ENCODE measurements around the gene FAM78B.

FAM78B gene

GRCh38 chr1:166166698-166167571 lies at the start of gene FAM78B:
FAM78B (minus strand) TSS chr1:166167001; CDS start chr1:166166248, 753 bp downstream.
- Histone ChIP-seq H3K9ac (ENCODE audit: low read depth, low read length) (no peak within 1 kb of the TSS), H3K36me3 (ENCODE audit: control insufficient read depth, insufficient read depth, low read length) (no peaks in the 10 kb centered on the region), H3K27ac (ENCODE audit: low read depth, low read length) (no peak within 1 kb of the TSS), H3K27me3 (ENCODE audit: control insufficient read depth, insufficient read depth, low read length) (peaks cover 54% of the 10 kb centered on the region), H3K4me3 (ENCODE audit: low read depth, low read length) (peak within 1 kb of the TSS; percentile 64), H3K9me3 (ENCODE audit: control insufficient read depth, insufficient read depth, low read length) (no peaks in the 10 kb centered on the region), H3K4me1 (ENCODE audit: control insufficient read depth, insufficient read depth, low read length) (peaks cover 31% of the 10 kb centered on the region)

- H3K36me3 ChIP-seq (ENCODE audit: control insufficient read depth, insufficient read depth, low read length) = no peaks in the 10 kb centered on the region
- no peaks in the 10 kb centered on the region for H3K9me3 ChIP-seq (ENCODE audit: control insufficient read depth, insufficient read depth, low read length)
- H3K9ac ChIP-seq (ENCODE audit: low read depth, low read length) = no peak overlapping the region
- H3K27ac ChIP-seq (ENCODE audit: low read depth, low read length) = no peak overlapping the region
- H3K4me1 ChIP-seq (ENCODE audit: control insufficient read depth, insufficient read depth, low read length) = no peaks in the 10 kb centered on the region; the same call in 1 of the 2 replicates
- no peaks in the 10 kb centered on the region for H3K27me3 ChIP-seq (ENCODE audit: control insufficient read depth, insufficient read depth, low read length)
- no peak overlapping the region for H3K4me3 ChIP-seq (ENCODE audit: low read depth, low read length)
These were observed 35.7 kb upstream of the FAM78B start for GRCh38 chr1:166202546-166202945.

- no peaks in the 10 kb centered on the region; the same call in 1 of the 2 replicates for H3K4me1 ChIP-seq (ENCODE audit: control insufficient read depth, insufficient read depth, low read length)
- no peak overlapping the region for H3K4me3 ChIP-seq (ENCODE audit: low read depth, low read length)
- H3K9ac ChIP-seq (ENCODE audit: low read depth, low read length) = no peak overlapping the region
- H3K27ac ChIP-seq (ENCODE audit: low read depth, low read length) = no peak overlapping the region
- H3K36me3 ChIP-seq (ENCODE audit: control insufficient read depth, insufficient read depth, low read length) = no peaks in the 10 kb centered on the region
- no peaks in the 10 kb centered on the region for H3K27me3 ChIP-seq (ENCODE audit: control insufficient read depth, insufficient read depth, low read length)
- H3K9me3 ChIP-seq (ENCODE audit: control insufficient read depth, insufficient read depth, low read length) = no peaks in the 10 kb centered on the region
These were observed 33.9 kb upstream of the FAM78B start for GRCh38 chr1:166200743-166201142.

GRCh38 chr1:166197597-166197996 lies 30.8 kb upstream of the FAM78B start:
- Histone ChIP-seq H3K9ac (ENCODE audit: low read depth, low read length) (no peak overlapping the region), H3K36me3 (ENCODE audit: control insufficient read depth, insufficient read depth, low read length) (no peaks in the 10 kb centered on the region), H3K9me3 (ENCODE audit: control insufficient read depth, insufficient read depth, low read length) (no peaks in the 10 kb centered on the region), H3K4me3 (ENCODE audit: low read depth, low read length) (no peak overlapping the region), H3K27me3 (ENCODE audit: control insufficient read depth, insufficient read depth, low read length) (no peaks in the 10 kb centered on the region), H3K27ac (ENCODE audit: low read depth, low read length) (no peak overlapping the region), H3K4me1 (ENCODE audit: control insufficient read depth, insufficient read depth, low read length) (no peaks in the 10 kb centered on the region; the same call in 1 of the 2 replicates)

- no peaks in the 10 kb centered on the region for H3K4me1 ChIP-seq (ENCODE audit: control insufficient read depth, insufficient read depth, low read length)
- no peaks in the 10 kb centered on the region for H3K27me3 ChIP-seq (ENCODE audit: control insufficient read depth, insufficient read depth, low read length)
- H3K4me3 ChIP-seq (ENCODE audit: low read depth, low read length) = no peak overlapping the region
- H3K9me3 ChIP-seq (ENCODE audit: control insufficient read depth, insufficient read depth, low read length) = no peaks in the 10 kb centered on the region
- H3K36me3 ChIP-seq (ENCODE audit: control insufficient read depth, insufficient read depth, low read length) = no peaks in the 10 kb centered on the region
- H3K27ac ChIP-seq (ENCODE audit: low read depth, low read length) = no peak overlapping the region
- H3K9ac ChIP-seq (ENCODE audit: low read depth, low read length) = no peak overlapping the region
These were observed 30.3 kb upstream of the FAM78B start for GRCh38 chr1:166197141-166197540.

- no peaks in the 10 kb centered on the region for H3K27me3 ChIP-seq (ENCODE audit: control insufficient read depth, insufficient read depth, low read length)
- H3K4me3 ChIP-seq (ENCODE audit: low read depth, low read length) = no peak overlapping the region
- no peak overlapping the region for H3K9ac ChIP-seq (ENCODE audit: low read depth, low read length)
- no peaks in the 10 kb centered on the region for H3K36me3 ChIP-seq (ENCODE audit: control insufficient read depth, insufficient read depth, low read length)
- no peaks in the 10 kb centered on the region for H3K9me3 ChIP-seq (ENCODE audit: control insufficient read depth, insufficient read depth, low read length)
- no peak overlapping the region for H3K27ac ChIP-seq (ENCODE audit: low read depth, low read length)
- H3K4me1 ChIP-seq (ENCODE audit: control insufficient read depth, insufficient read depth, low read length) = no peaks in the 10 kb centered on the region
These were observed 26.4 kb upstream of the FAM78B start for GRCh38 chr1:166193057-166193698.

- Histone ChIP-seq H3K4me3 (ENCODE audit: low read depth, low read length) (no peak overlapping the region), H3K36me3 (ENCODE audit: control insufficient read depth, insufficient read depth, low read length) (no peaks in the 10 kb centered on the region), H3K27me3 (ENCODE audit: control insufficient read depth, insufficient read depth, low read length) (no peaks in the 10 kb centered on the region), H3K27ac (ENCODE audit: low read depth, low read length) (no peak overlapping the region), H3K9me3 (ENCODE audit: control insufficient read depth, insufficient read depth, low read length) (no peaks in the 10 kb centered on the region), H3K4me1 (ENCODE audit: control insufficient read depth, insufficient read depth, low read length) (peaks cover 3% of the 10 kb centered on the region), H3K9ac (ENCODE audit: low read depth, low read length) (no peak overlapping the region)
These were observed 23.6 kb upstream of the FAM78B start for GRCh38 chr1:166190400-166190799.

GRCh38 chr1:166189126-166189525 lies 22.3 kb upstream of the FAM78B start:
- Histone ChIP-seq H3K9me3 (ENCODE audit: control insufficient read depth, insufficient read depth, low read length) (no peaks in the 10 kb centered on the region), H3K36me3 (ENCODE audit: control insufficient read depth, insufficient read depth, low read length) (no peaks in the 10 kb centered on the region), H3K9ac (ENCODE audit: low read depth, low read length) (no peak overlapping the region), H3K27ac (ENCODE audit: low read depth, low read length) (no peak overlapping the region), H3K4me1 (ENCODE audit: control insufficient read depth, insufficient read depth, low read length) (peaks cover 11% of the 10 kb centered on the region), H3K27me3 (ENCODE audit: control insufficient read depth, insufficient read depth, low read length) (no peaks in the 10 kb centered on the region), H3K4me3 (ENCODE audit: low read depth, low read length) (no peak overlapping the region)

- Histone ChIP-seq H3K27ac (ENCODE audit: low read depth, low read length) (no peak overlapping the region), H3K9me3 (ENCODE audit: control insufficient read depth, insufficient read depth, low read length) (no peaks in the 10 kb centered on the region), H3K4me1 (ENCODE audit: control insufficient read depth, insufficient read depth, low read length) (peaks cover 21% of the 10 kb centered on the region), H3K4me3 (ENCODE audit: low read depth, low read length) (no peak overlapping the region), H3K9ac (ENCODE audit: low read depth, low read length) (no peak overlapping the region), H3K27me3 (ENCODE audit: control insufficient read depth, insufficient read depth, low read length) (no peaks in the 10 kb centered on the region), H3K36me3 (ENCODE audit: control insufficient read depth, insufficient read depth, low read length) (no peaks in the 10 kb centered on the region)
These were observed 18.7 kb upstream of the FAM78B start for GRCh38 chr1:166185526-166185925.

GRCh38 chr1:166184897-166185296 lies 18.1 kb upstream of the FAM78B start:
- H3K27ac ChIP-seq (ENCODE audit: low read depth, low read length) = no peak overlapping the region
- no peaks in the 10 kb centered on the region for H3K36me3 ChIP-seq (ENCODE audit: control insufficient read depth, insufficient read depth, low read length)
- no peak overlapping the region for H3K9ac ChIP-seq (ENCODE audit: low read depth, low read length)
- no peak overlapping the region for H3K4me3 ChIP-seq (ENCODE audit: low read depth, low read length)
- no peaks in the 10 kb centered on the region for H3K27me3 ChIP-seq (ENCODE audit: control insufficient read depth, insufficient read depth, low read length)
- no peaks in the 10 kb centered on the region for H3K9me3 ChIP-seq (ENCODE audit: control insufficient read depth, insufficient read depth, low read length)
- peaks cover 21% of the 10 kb centered on the region for H3K4me1 ChIP-seq (ENCODE audit: control insufficient read depth, insufficient read depth, low read length)

GRCh38 chr1:166184012-166184411 lies 17.2 kb upstream of the FAM78B start:
- Histone ChIP-seq H3K27ac (ENCODE audit: low read depth, low read length) (no peak overlapping the region), H3K27me3 (ENCODE audit: control insufficient read depth, insufficient read depth, low read length) (no peaks in the 10 kb centered on the region), H3K4me3 (ENCODE audit: low read depth, low read length) (no peak overlapping the region), H3K9me3 (ENCODE audit: control insufficient read depth, insufficient read depth, low read length) (no peaks in the 10 kb centered on the region), H3K9ac (ENCODE audit: low read depth, low read length) (no peak overlapping the region), H3K4me1 (ENCODE audit: control insufficient read depth, insufficient read depth, low read length) (peaks cover 21% of the 10 kb centered on the region), H3K36me3 (ENCODE audit: control insufficient read depth, insufficient read depth, low read length) (no peaks in the 10 kb centered on the region)

Measured in HUES48 (cell line).